ENCODE measurements around the gene RBM33.
A peak's percentile ranks its signal among the peaks of the same experiment; 100 is the strongest.

The RBM33 gene

GRCh38 chr7:155731871-155732270 lies 87.4 kb downstream of the RBM33 start:
- TF ChIP-seq CTCF (IDR thresholded peaks at IDR 0.05; ENCODE audit: low read length) (no peak), EZH2 (IDR thresholded peaks at IDR 0.05; ENCODE audit: borderline replicate concordance, low read length) (no peak)
- no peak overlapping the region for H3K4me3 ChIP-seq (ENCODE audit: low read depth, low read length, poor library complexity, severe bottlenecking)
- H3K4me1 ChIP-seq (ENCODE audit: insufficient read depth, low read length, severe bottlenecking) = peaks cover 74% of the 10 kb centered on the region
- no peaks in the 10 kb centered on the region for H3F3A ChIP-seq (ENCODE audit: insufficient read depth, low read length)
- peak overlapping the region; percentile 67 for H3K27ac ChIP-seq (ENCODE audit: low read depth, low read length, poor library complexity, severe bottlenecking)
- H2AFZ ChIP-seq (ENCODE audit: low read length) = no peak overlapping the region
- no peaks in the 10 kb centered on the region for H3K27me3 ChIP-seq (ENCODE audit: insufficient read depth, low read length)
- no peaks in the 10 kb centered on the region; the same call in 1 of the 2 replicates for H4K20me1 ChIP-seq (ENCODE audit: insufficient read depth, low read length)
- H3K9me2 ChIP-seq (ENCODE audit: low read depth, low read length) = no peaks in the 10 kb centered on the region
- peak overlapping the region; percentile 42; the same call in 1 of the 2 replicates for H3K4me2 ChIP-seq (ENCODE audit: low read length)
- H3K36me3 ChIP-seq (ENCODE audit: insufficient read depth, low read length) = peaks cover 64% of the 10 kb centered on the region
- H3K9ac ChIP-seq (ENCODE audit: low read length) = no peak overlapping the region
- H3K9me3 ChIP-seq (ENCODE audit: low read length) = no peaks in the 10 kb centered on the region
- peaks cover 8% of the 10 kb centered on the region for H3K79me2 ChIP-seq (ENCODE audit: insufficient read depth, low read length)

- Histone ChIP-seq H3K9me3 (ENCODE audit: low read length) (no peaks in the 10 kb centered on the region), H2AFZ (ENCODE audit: low read length) (no peak overlapping the region), H3K4me1 (ENCODE audit: insufficient read depth, low read length, severe bottlenecking) (peaks cover 70% of the 10 kb centered on the region), H3K27me3 (ENCODE audit: insufficient read depth, low read length) (no peaks in the 10 kb centered on the region), H3K9me2 (ENCODE audit: low read depth, low read length) (no peaks in the 10 kb centered on the region), H3K9ac (ENCODE audit: low read length) (no peak overlapping the region; the same call in 1 of the 2 replicates), H3K79me2 (ENCODE audit: insufficient read depth, low read length) (peaks cover 5% of the 10 kb centered on the region), H4K20me1 (ENCODE audit: insufficient read depth, low read length) (no peaks in the 10 kb centered on the region; the same call in 1 of the 2 replicates), H3K36me3 (ENCODE audit: insufficient read depth, low read length) (peaks cover 61% of the 10 kb centered on the region), H3K4me2 (ENCODE audit: low read length) (peak overlapping the region; percentile 42; the same call in 1 of the 2 replicates), H3K4me3 (ENCODE audit: low read depth, low read length, poor library complexity, severe bottlenecking) (no peak overlapping the region), H3F3A (ENCODE audit: insufficient read depth, low read length) (no peaks in the 10 kb centered on the region), H3K27ac (ENCODE audit: low read depth, low read length, poor library complexity, severe bottlenecking) (peak overlapping the region; percentile 67)
- no peak for TF ChIP-seq CTCF (IDR thresholded peaks at IDR 0.05; ENCODE audit: low read length)
- TF ChIP-seq EZH2 (IDR thresholded peaks at IDR 0.05; ENCODE audit: borderline replicate concordance, low read length) = no peak
These were observed 87.8 kb downstream of the RBM33 start for GRCh38 chr7:155732286-155732685.

GRCh38 chr7:155733582-155734444 lies 89.4 kb downstream of the RBM33 start:
- Histone ChIP-seq H3K4me3 (ENCODE audit: low read depth, low read length, poor library complexity, severe bottlenecking) (no peak overlapping the region), H3K27ac (ENCODE audit: low read depth, low read length, poor library complexity, severe bottlenecking) (peak overlapping the region; percentile 67), H3K9me3 (ENCODE audit: low read length) (no peaks in the 10 kb centered on the region), H3K27me3 (ENCODE audit: insufficient read depth, low read length) (no peaks in the 10 kb centered on the region), H3K79me2 (ENCODE audit: insufficient read depth, low read length) (peaks cover 5% of the 10 kb centered on the region), H3K4me1 (ENCODE audit: insufficient read depth, low read length, severe bottlenecking) (peaks cover 65% of the 10 kb centered on the region), H2AFZ (ENCODE audit: low read length) (no peak overlapping the region), H4K20me1 (ENCODE audit: insufficient read depth, low read length) (no peaks in the 10 kb centered on the region; the same call in 1 of the 2 replicates), H3K36me3 (ENCODE audit: insufficient read depth, low read length) (peaks cover 59% of the 10 kb centered on the region), H3K4me2 (ENCODE audit: low read length) (peak overlapping the region; percentile 42; the same call in 1 of the 2 replicates), H3K9me2 (ENCODE audit: low read depth, low read length) (no peaks in the 10 kb centered on the region), H3F3A (ENCODE audit: insufficient read depth, low read length) (0 out of 2 replicates have a peak, but pooled peaks cover under 1% of the 10 kb centered on the region), H3K9ac (ENCODE audit: low read length) (peak overlapping the region; percentile 22; the same call in 1 of the 2 replicates)
- no peak for TF ChIP-seq EZH2 (IDR thresholded peaks at IDR 0.05; ENCODE audit: borderline replicate concordance, low read length)
- no peak for TF ChIP-seq CTCF (IDR thresholded peaks at IDR 0.05; ENCODE audit: low read length)
